Fibroblast of peridontal ligament (primary cell): ENCODE results near the gene CELF5.
"Not testable (repeated sequence)": the region's sequence is repeated elsewhere in the genome, so short reads cannot be mapped to it uniquely, and the experiment has no call there.

Experiments used
- DNase-seq: peaks from one replicate; pipeline ENCODE4 v3.0.0-alpha.2; 2010; ENCODE audit errors: extremely low read depth

Gene CELF5

DNA sequence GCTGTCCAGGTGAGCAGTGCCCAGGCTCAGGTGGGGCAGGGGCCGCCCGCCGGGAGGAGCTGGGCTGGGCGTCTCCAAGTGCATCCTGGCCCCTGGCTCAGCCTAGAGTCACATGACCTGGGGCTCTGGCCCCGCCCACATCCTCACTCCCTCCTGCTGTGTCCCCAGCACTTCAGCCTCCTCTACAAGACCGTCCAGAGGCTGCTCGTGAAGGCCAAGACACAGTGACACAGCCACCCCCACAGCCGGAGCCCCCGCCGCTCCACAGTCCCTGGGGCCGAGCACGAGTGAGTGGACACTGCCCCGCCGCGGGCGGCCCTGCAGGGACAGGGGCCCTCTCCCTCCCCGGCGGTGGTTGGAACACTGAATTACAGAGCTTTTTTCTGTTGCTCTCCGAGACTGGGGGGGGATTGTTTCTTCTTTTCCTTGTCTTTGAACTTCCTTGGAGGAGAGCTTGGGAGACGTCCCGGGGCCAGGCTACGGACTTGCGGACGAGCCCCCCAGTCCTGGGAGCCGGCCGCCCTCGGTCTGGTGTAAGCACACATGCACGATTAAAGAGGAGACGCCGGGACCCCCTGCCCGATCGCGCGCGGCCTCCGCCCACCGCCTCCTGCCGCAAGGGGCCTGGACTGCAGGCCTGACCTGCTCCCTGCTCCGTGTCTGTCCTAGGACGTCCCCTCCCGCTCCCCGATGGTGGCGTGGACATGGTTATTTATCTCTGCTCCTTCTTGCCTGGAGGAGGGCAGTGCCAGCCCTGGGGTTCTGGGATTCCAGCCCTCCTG lies 16.8 kb upstream of the CELF5 start:
- DNase-seq = no peak

DNA sequence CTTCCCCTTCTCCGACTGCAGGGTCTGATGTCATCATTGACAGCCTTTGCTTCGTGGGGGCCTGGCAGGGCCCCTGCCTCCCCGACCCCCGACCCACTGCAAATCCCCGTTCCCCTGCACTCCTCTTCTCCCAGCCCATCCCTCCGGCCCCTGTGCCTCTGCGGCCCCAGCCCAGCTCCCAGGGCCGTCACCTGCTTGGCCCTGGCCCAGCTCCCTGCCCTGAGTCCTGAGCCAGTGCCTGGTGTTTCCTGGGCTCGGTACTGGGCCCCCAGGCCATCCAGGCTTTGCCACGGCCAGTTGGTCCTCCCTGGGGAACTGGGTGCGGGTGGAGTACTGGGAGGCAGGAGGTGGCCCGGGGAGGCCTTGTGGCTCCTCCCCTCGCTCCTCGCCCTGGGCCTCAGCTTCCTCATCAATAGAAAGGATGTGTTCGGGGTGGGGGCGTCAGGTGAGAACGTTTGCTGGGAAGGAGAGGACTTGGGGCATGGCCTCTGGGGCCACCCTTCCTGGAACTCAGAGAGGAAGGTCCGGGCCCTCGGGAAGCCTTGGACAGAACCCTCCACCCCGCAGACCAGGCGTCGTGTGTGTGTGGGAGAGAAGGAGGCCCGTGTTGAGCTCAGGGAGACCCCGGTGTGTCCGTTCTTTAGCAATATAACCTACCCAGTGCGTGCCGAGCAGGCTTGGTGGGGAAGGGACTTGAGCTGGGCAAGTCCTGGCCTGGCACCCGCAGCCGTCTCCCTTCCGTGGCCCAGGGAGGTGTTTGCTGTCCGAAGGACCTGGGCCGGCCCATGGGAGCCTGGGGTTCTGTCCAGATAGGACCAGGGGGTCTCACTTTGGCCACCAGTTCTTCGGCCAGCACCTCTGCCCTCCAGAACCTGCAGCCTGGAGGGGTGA lies 15.9 kb upstream of the CELF5 start:
- no peak for DNase-seq

DNA sequence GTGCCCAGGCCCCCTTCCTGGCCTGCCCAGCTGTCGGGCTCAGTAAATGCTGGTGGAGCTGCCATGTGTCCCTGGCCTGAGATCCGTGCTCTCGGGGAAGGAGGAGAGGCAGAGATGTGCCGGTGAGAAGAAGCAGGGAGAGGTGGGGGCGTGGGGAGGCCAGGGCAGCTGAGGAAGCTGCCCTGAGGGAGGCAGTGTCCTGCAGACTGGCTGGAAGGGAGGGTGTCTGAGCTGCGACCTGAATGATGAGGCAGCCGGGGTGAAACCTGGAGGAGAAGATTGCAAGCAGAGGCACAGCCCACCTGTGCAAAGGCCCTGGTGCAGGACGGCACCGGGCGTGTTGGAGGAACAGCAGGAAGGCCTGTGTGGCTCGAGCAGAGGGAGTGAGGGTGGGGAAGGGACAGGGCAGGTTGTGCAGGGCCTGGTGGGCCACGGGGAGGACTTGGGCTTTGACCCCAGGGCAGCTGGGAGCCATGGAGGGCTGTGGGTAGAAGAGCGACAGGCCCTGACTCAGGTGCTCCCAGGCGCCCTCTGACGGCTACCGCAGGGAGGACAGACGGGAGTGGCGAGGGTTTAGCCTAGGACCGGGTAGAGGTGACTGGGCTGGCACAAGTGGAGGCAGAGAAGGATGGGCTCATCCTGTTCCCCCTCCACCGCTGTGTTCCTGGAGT lies 14.0 kb upstream of the CELF5 start:
- peak; percentile 5 for DNase-seq

GRCh38 chr19:3211191-3211590 lies 13.3 kb upstream of the CELF5 start:
- DNase-seq = no peak

GRCh38 chr19:3213159-3213558 lies 11.3 kb upstream of the CELF5 start:
- DNase-seq = no peak

DNA sequence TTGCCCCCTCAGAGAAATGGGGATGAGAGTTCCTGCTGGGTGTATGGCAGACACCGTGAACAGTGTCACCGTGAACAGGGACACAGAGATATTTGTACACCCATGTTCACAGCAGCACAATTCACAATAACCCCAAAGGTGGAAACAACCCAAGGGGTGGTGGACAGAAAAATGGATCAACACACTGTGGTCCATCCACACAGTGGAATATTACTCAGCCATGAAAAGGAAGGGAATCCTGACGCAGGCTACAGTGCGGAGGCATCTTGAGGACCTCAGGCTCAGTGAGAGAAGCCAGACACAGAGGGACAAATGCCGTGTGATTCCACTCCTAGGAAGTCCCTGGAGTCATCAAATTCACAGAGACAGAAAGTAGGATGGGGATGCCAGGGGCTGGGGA lies 7.6 kb upstream of the CELF5 start:
- DNase-seq = no peak

- no peak for DNase-seq
Observed at GRCh38 chr19:3220576-3220975, 3.9 kb upstream of the CELF5 start.

GRCh38 chr19:3221576-3221975 lies 2.9 kb upstream of the CELF5 start:
- not testable (repeated sequence) for DNase-seq

DNA sequence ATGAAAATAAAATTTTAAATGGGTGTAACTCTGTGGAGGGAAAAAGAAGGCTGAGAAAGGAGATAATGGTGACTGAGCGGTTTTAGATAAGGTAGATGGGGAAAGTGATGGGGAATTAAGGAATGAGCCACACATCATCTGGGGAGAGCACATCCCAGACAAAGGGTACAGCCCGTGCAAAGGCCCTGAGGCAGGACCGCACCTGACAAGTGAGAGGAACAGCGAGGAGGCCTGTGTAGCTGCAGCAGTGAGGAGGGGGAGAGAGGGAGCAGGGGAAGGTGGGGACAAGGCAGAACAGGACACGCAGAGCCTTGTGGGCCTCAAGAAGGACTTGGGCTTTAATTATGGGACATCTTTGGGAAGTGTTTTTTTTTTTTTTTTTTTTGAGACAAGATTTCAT lies 1.8 kb upstream of the CELF5 start:
- no peak for DNase-seq

DNA sequence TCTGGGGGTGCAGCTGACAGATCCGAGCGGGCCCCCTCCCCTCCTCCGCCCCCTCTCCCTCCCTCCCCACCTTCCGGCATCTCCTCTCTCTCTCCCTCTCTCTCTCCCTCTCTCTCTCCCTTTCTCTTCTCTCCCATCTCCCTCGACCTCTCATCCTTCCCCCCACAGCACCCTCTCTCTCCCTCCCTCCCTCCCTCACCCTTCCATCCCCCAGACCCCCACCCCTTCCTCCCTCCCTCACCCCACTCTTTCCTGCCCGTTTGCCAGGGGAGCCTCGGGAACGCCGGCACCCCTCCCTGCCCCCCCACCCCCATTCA lies 666 bp downstream of the CELF5 start:
- DNase-seq = no peak

- no peak for DNase-seq
Observed at GRCh38 chr19:3225677-3226093, 1.2 kb downstream of the CELF5 start.

DNA sequence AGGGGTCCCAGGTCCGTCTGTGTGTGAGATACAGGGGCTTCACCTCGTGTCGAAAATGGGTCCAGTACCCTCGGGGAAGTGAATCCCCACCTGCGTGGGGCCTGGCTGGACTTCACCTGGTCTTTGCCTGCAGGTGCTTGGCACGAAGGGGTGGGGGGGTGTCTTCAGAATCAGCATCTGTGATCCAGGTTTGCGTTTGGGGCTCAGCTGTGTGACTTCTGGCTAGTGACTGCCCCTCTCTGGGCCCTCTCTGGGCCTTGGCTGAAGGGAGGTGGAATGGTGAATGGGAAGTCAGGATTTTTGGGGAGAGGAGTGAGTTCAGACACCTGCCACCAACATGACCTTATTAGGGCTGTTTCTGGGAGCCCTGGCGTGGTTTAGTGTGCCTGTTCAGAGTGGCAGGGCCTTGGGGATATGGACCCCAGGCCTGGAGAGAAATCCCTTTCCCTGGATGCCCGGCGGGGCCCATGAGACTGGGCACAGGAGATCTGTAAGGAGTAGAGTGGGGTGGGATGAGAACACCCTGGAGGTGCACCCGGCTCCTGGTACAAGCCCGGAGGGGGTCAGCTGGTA lies 2.7 kb downstream of the CELF5 start:
- DNase-seq = no peak

DNA sequence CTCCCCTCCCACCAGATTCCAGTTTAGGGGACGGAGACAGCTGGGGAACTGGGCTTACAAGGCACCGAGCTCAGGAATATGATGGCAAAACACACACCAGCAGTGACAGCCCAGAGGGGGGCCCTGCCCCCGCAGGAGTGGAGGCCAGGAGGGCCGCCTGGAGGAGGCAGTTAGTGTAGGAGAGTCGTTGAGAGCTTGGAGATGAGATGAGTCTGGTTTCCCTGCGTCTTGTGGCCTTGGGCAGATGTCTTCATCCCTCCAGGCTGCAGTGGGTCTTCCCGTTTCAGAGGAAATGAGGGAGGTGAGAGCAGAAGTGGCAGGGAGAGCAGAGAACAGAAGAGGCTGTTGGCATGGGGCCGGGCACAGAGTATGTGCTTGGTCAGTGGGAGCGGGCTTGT lies 4.9 kb downstream of the CELF5 start:
- no peak for DNase-seq

- no peak for DNase-seq
Observed at GRCh38 chr19:3229888-3230496, 5.5 kb downstream of the CELF5 start.

GRCh38 chr19:3231288-3231687 lies 6.8 kb downstream of the CELF5 start:
- no peak for DNase-seq

DNA sequence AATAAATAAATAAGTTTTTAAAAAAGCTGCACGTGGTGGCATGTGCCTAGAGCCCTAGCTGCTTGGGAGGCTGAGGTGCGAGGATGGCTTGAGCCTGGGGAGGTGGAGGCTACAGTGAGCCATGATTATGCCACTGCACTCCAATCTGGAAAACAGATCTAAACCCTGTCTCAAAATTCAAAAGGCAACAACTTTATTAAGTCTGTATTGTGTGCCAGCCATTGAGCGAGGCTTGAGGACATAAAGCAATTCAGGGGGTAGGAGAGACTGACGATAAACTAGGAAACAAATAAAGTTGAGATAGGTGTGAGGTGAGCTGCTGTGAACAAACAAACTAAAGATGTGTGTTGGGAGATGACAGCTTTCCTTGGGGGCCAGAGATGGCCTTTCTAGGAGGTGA lies 8.7 kb downstream of the CELF5 start:
- DNase-seq = no peak

GRCh38 chr19:3233831-3234230 lies 9.4 kb downstream of the CELF5 start:
- no peak for DNase-seq

DNA sequence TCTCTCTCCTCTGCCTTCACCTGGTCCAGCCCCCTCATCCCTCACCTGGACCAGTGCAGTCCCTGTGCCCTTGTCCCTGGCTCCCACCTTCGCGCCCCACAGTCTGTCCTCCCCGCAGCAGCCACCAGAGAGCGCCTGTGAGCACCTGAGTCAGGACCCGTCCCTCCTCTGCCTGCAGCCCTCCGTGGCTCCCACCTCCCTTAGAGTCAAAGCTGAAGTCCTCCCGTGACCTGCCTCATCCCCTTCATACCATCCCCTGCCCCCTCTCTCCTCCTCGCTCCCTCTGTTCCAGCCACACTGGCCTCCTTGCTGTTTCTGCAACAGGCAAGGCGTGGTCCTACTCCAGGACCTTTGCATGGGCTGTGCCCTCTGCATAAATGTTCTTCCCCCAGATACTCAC lies 10.3 kb downstream of the CELF5 start:
- DNase-seq = no peak

DNA sequence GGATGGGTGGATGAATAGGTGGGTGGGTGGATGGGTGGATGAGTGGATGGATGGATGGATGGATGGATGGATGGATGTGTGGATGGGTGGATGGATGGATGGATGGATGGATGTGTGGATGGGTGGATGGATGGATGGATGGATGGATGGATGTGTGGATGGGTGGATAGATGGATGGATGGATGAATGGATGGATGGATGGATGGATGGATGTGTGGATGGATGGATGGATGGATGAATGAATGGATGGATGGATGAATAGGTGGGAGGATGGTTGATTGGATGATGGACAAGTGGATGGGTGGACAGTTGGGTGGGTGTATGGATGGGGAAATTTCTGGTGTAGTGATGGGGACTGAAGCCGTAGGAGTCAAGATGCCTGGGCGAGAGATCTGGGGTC lies 11.1 kb downstream of the CELF5 start:
- not testable (repeated sequence) for DNase-seq

GRCh38 chr19:3236272-3236671 lies 11.8 kb downstream of the CELF5 start:
- no peak for DNase-seq

GRCh38 chr19:3238066-3238561 lies 13.7 kb downstream of the CELF5 start:
- no peak for DNase-seq

DNA sequence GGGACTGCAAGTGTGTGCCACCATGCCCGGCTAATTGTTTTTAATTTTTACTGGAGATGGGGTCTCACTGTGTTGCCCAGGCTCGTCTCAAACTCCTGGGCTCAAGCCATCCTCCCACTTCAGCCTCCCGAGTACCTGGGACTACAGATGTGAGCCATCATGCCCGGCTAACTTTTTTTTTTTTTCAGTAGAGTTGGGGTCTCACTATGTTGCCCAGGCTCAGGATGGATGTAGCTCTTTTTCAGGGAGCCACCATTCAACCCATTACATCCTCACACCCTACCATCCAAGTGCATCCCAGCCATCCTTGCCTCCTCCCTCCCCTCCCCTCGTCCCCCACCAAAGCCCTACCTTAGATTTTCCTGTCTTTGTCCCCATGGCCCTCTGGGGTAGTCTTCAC lies 14.9 kb downstream of the CELF5 start:
- DNase-seq = no peak
